Cortex of kidney (tissue), 1 donor: ENCODE measurements around the gene CCBE1.
"Not testable (repeated sequence)": the region's sequence is repeated elsewhere in the genome, so short reads cannot be mapped to it uniquely, and the experiment has no call there.

Experiments used
- DNase-seq: peaks from one replicate; lab custom pipeline; 2025; lab: John Stamatoyannopoulos, UW

CCBE1 gene

DNA sequence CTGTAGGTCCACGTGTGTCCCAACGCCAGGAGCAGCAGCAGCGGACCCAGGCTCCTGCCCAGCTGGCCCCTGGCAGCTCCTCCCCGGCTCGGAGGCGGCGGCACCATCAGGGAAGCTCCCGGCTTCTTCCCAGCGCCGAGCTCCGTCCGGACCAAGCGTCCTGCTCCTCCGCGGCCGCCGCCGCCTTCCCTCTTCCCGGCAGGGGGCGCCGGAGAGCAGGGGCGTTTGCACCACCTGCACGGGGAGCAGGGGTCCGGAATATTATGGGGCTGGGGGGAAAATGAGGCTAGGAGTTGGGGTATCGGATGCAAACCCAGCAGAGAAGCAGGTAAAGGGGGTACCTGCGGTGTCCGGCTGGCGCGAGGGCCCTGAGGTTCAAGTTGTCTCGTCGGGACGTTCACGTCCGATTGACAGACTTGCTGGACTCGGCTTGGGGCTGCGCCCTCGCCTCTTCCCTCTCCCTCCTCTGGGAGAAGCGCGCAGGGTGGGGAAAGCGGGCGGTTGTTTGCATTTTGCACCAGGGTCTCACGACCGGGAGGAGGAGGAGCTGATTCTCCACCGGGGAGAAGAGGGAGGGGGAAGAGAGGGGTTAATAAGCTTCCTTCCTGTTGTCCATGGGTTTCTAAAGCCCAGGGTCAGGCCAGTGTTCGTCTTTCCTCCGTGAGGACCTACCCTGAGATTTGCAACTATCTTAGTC, at the start of gene CCBE1:
Gene CCBE1, minus strand, starts transcription at position 188 of the 697 bp plus-strand sequence.
- DNase-seq: no peak

DNA sequence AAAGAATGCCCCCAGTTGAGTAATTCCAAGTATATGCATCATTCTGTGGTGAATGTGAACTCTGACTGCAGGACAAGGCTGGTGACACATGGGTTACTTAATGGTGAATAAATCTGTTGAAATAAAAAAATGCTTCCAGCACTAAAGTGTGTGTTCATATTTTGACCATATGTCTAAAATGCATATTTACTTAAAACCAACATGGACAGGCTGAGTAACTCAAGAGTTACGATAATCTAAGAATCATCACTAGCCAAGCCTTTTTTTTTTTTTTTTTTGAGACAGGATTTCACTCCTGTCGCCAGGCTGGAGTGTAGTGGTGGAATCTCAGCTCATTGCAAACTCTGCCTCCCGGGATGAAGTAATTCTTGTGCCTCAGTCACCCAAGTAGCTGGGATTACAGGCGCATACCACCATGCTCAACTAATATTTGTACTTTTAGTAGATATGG, 47.1 kb upstream of the CCBE1 start:
- DNase-seq: no peak

DNA sequence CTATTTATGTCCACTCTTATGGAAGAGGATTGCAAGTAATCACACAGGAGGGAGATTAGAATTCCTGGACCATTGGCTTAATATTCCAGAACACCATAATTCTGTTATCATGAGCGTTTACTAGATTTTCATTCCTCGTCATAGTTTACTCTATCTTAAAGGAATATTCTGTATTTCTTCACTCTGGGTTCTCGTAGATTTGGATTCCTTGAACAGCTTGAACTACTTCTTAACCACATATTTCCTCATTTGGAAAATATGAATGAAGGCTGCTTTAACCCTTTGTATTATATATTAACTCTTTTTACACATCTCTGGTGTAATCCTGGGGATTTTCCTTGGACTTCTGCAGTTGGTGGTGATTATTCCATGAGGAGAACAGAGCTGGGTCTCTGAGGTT, 46.3 kb upstream of the CCBE1 start:
- no peak for DNase-seq

DNA sequence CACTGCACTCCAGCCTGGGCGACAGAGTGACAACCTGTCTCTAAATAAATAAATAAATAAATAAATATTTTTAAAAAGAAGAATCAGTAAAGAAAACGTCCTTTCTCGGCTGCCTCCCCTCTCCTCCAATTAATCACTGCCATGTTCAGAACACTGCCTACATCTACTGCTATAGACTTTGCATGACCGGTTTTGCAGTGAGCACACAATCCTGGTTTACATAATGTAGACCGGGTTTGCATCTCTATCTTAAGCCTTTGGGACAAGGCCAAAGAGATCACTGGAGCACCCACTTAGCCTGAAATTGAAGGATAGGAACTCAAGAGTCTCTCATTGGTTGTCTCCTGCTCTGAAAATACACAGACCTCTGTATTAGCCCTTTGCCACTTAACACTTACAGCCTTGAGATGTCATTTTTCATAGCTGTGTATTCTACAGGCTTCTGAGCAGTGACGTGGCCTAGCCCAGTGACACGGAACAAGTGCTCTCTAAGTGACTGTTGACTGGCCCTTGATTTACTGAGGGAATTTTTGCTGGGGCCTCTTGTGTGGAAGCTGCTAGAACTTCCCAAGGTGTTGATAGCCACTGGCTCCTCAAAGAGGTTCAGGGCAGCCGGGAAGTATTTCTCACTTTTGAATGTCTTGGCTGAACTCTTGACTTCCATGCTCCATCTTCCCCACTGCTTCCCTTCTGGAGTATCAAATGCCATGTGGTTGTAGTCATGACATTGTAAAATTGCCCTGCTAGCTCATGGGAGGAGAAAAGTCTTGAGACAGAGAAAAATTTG, 45.3 kb upstream of the CCBE1 start:
- DNase-seq: no peak

DNA sequence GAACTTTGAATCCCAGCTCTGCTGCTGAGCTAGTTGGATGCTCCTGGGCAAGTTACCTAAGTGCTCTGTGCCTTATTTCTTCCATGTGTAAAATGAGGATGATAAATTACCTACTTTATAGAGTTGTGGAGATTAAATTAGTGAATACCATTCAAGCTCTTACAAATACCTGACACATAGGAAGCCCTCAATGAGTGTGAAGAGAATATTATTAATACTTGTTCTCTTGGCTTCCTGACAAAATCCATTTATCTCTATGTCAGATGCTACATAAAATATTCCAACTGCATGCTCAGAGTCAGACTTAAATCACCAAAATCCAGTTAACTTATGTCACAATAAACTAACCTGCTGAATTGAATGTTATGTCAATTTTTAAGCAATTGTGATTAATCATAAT, 42.9 kb upstream of the CCBE1 start:
- DNase-seq: no peak

DNA sequence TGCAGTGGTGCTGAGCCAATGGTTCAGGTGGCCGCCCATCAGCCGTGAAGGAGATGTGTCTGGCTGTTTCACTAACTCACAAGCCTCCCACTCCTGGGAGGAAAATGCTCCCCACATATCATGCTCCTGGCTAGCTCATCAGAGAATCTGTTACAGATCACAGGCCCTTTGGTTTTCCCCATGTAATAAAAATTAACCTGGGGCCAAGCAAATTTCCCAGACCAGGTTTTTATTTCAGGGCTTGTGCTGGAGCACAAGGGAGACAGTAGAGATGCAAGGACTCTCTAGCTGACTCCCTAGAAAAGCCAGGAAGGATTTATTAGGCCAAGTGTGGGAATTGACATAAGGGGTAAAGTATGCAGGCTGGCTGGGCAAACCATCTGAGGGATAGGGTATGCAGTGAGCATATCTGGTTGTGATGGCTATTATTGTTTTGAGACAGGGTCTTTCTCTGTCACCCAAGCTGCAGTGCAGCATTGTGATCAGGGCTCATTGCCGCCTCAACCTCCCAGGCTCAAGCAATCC, 40.6 kb upstream of the CCBE1 start:
- DNase-seq: no peak

DNA sequence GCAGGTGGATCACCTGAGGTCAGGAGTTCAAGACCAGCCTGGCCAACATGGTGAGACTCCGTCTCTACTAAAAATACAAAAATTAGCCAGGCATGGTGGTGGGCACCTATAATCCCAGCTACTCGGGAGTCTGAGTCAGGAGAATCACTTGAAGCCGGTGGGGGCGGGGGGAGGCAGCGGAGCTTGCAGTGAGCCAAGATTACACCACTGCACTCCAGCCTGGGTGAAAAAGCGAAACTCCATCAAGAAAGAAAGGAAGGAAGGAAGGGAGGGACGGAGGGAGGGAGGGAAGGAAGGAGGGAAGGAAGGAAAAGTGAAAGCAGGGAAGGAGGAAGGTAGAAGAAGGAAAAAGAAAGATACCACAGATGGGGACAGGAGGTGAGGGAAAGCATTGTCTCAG, 40.1 kb upstream of the CCBE1 start:
- DNase-seq: not testable (repeated sequence)

DNA sequence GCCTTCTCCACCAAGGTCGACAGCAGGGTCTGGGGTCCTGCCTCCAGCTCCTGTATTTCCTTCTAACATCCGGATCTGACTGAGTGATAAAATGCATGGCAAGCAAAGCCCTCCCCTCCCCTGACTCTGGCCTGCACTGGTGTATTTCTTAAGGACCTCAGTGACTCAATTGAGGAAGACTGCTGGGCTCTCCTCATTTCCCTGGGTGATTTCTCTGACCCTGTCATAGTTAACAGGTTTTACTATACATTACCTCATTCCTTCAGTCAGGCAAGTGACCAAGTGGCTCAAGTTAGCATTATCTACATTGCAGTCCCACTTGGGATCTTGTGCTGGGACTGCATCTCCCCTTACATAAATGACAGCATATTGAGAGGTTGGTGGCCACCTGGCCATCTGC, 38.8 kb upstream of the CCBE1 start:
- no peak for DNase-seq

DNA sequence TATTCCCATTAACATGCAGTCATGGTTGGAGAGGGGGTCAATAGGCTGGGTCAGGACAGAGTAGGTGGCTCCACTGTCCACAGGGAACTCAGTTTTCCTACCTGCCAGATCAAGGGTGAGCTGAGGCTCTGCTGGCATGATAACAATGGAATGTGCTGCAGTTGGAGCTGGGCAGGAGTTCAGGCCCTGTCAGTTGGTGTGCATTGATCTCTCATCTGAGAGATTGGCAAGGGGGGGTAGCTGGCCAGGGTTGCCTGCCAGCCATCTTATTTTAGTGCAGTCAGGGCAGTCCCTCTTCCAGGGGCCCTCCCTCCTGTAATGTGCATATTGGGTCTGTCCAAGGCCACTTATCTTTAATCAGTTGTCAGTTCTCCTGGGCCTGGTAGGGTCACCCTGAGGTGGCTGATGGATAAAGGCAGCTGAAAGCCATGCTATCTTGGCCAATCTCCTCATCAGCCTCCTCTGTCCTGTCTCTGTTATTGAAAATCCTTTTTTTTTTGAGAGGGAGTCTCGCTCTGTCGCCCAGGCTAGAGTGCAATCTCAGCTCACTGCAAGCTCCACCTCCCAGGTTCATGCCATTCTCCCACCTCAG, 38.1 kb upstream of the CCBE1 start:
- DNase-seq: no peak

DNA sequence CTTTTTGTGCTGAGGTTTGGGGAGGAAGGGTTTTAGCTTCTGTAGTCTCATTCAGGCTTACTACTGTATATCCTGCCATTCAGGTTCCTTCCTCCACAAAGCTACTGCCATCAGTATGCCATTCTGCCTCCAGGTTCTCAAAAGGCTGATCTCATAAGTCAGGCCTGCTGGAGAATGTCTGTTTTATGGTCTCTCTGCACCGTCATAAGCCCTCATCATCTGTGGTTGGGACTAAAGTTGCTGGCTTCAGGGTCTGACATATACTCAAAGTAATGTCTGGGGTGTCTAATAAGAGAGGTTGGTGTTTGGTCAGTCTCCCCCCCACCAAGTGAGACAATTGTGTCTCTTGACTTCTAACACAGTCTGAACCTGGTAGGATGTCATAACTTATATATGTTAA, 36.2 kb upstream of the CCBE1 start:
- DNase-seq: no peak

DNA sequence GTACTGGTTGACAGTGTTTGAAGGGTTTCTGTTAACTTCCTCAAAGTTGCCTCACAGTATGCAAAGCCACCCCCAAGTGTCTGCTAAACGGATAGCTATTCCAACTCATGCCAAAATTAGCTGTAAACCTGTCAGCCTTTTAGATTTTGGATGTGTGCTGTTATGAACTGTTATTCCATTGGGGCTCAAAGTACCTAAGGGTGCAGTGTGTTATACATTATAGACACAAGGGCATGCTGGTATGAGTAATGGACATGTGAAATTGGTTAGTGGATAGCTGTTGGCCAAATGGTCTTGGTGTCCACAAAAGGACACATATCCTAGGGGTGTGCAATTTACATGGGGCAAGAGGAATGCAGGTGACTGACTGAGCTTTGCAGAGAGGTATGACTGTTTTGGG, 33.7 kb upstream of the CCBE1 start:
- no peak for DNase-seq

DNA sequence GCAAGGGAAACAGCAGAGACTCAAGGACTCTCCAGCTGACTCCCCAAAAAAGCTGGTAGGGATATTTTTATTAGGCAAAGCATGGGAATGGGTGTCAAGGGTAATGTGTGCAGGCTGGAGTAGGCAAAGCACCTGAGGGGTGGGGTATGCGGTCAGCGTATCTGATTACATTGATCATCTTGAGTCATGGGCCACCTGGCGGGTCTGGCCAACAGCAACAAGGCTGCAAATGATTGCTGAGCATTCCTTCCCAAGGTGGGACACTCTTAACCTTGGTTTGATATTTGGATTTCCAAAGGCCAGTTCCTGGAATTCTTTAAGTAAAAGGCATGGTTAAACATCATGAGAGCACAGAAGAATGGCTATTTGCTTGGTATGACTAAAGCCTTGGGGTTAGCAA, 32.6 kb upstream of the CCBE1 start:
- DNase-seq: no peak

DNA sequence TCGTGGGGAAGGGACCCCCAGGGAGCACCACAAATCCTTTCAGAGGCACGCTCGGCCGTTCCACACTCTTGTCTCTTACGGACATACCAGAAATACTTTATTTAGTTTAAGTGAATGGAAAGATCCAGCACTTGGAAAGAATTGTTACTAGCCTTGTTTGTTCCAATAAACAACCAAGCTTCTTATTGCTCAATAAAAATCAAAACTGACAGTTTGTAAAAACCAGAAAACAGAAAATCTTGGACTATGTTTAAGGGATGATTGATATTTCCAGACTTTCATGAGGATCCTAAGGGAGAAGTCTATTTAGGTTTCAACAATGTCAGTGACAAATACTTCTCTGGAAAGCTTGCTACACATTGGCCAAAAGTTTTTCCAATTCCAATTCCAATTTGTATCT, 31.6 kb upstream of the CCBE1 start:
- no peak for DNase-seq

DNA sequence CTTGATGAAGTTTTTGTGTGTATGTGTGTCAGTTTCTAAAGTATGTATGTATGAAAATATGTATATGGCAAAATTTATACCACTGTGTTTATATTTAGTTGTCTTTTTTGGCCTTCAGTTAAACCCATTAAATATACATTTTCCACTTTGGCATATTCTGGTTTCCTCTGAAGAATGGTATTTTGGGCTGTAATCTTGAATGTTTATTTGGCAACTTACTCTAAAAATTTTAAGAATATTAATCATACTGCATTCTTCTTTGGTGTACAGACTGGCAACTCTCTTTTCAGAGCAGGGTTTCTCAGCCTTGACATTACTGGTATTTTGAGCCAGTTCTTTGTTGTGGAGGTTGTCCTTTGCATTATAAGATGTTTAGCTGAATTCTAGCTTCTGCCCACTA, 27.9 kb upstream of the CCBE1 start:
- DNase-seq: no peak

DNA sequence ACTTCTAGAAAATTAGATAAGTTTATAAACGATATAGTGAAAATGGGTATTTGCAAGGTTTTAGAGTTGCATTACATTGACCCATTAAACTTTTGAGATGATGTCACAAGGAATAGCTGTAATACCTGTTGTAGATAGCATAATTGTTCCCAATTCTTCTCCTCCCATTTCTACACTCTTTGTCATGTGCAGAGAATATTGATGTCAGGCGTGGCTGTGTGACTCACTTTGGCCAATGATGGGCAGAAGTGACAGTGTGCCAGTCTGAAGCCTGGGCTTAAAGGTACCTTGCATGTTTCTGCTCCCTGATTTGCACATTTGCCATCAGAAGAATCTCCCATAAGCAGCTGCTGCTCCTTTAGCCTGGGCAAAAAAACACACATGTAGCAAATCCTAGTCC, 26.9 kb upstream of the CCBE1 start:
- DNase-seq: no peak

DNA sequence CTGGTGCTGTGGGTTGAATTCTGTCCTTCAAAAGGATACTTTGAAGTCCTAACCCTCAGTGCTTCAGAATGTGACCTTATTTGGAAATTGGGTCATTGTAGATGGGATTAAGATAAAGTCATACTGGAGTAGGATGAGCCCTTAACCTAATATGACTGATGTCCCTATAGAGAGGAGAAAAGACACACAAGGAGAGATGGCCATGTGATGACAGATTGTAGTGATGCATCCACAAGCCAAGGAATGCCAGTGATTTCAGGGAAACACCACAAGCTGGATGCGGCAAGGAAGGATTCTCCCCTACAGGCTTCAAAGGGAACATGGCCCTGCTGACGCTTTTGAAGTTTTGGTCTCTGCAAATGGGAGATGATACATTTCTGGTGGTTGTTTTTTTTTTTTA, 24.7 kb upstream of the CCBE1 start:
- no peak for DNase-seq

DNA sequence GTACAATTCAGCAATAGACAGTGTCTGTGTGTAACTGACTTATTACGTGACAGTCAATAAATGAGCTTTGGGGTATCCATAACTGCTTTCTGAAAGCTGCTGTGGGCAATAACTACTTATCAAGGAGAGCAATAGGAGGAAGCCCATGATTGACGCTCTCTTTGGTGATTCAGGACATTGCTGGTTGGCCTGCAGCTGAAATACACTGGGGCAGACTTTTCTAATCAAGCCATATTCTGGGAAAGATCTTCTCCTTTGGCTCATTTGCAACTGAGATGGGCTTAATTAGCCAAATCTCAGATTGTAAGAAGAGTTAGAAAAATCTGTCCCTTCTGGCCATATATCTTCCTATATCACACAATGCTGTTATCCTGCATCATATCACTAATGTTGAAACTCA, 24.0 kb upstream of the CCBE1 start:
- DNase-seq: no peak

DNA sequence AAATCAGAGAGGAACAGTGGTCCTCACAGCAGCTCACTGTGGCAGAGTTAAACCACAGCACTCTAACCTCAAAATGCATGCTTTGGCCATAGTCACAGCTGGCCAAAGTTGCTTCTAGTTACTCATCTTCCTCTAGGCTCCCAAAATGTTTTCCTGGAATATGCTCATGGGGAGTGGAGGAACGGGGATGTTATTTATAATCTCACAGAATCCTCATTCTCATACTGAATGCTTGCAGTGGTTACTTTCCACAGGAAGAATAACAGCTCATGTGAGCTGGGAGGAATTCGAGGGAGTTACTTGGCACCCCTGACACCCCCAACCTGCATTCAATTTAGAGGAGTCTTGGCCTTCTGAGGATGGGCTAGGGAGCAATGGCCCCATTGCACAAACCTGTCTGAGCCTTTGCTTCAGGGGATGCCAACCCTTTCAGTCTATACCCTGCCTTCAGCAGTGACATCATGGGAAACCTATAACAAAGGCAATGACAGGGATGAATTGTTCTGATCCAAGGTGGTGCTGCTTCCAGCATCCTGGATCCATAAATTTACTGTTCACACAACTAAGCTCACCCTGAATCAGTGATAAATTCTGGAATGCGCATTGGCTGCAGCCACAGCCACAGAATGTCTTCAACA, 22.4 kb upstream of the CCBE1 start:
- DNase-seq: no peak

DNA sequence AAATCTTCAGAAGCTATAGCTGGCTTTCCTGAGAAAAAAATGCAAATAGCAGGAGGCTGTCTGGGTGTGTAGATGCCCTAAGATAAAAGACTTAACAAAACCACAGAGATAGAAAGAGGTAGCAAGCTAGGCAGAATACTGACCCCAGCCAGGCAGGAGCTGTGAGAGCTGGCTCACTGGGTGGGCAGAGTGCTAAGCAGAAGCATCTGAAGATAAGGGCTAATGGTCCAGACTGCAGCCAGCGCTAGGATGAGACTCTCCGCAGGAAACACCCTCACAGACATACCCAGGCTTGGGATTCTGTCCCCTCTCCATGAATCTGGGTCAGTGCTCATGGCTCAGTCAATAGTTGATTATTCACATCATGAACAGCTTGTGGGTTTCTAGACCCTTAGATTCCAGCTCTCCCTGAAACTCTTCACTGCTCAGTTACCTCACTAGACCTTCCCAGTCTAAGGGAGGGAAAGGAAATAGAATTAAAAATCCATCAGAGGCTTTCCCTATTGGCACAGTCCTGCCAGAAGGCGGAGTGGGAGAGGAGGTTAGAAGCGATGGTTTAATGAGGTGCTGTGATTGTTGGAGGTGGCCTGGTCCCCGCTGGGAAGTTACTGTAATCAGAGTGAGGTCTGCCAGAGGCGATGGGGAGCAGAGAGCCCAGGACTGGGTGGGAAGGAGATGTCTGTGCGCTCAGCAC, 21.4 kb upstream of the CCBE1 start:
- DNase-seq: no peak

DNA sequence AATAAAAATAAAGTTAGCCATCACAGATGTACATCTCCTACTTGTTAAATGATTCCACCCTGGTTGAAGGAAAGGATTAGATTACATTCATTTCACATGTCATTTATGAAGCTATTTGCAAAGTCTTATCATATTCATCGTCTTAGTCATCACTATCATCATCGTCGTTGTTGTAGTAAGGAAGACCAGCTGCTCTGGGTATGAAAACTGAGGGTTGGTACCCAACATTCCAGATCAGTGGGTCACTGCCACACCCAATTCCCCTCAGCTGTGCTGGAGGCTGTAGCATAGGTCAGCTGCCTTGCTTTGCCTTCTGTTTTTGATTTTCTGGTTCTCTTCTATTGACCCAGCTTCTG, 20.9 kb upstream of the CCBE1 start:
- no peak for DNase-seq

DNA sequence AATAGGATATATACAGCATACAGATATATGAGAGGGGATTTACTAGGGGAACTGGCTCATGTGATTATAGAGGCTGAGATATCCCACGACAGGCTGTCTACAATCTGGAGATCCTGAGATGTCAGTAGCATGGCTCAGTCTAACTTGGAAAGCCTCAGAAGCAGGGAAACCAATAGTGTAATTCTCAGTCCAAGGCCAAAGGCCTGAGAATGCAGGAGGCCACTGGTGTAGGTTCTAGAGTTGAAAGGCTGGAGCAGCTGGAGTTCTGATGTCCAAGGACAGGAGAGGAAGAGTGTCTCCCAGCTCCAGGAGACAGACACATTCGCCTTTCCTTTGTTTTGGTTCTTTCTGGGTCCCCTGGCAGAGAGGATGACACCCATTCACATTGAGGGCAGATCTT, 20.1 kb upstream of the CCBE1 start:
- no peak for DNase-seq

DNA sequence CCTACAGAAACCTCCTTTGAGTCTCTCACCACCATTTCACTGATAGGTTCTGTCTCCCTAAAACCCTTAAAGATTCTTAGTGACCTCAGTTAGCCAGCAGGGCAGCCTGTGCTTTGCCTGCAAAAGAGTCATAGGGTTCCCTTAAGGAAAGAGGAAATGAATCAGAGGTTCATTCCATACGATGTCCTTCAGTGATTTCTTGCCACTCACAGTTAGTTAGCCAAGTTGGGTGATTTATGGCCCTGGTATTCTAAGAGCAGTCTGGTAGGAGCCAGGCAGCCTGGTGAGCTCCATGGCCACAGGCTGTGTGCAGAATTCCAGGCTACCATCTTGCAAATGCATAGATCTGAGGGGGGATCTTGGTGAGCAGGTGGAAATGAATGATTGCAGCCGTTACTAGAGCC, 18.7 kb upstream of the CCBE1 start:
- no peak for DNase-seq
